GM18858 (cell line): Measurements from ENCODE around the gene ITPK1.

Experiments
- ATAC-seq: cut with Tn5 transposase; IDR thresholded peaks from one replicate; pipeline ENCODE4 v1.9.1; 2021; ENCODE audit not compliant: unreplicated experiment

Gene ITPK1

GRCh38 chr14:92994131-92994676, 121.5 kb downstream of the ITPK1 start:
- ATAC-seq: no peak

GRCh38 chr14:92993302-92993701, 122.4 kb downstream of the ITPK1 start:
- no peak for ATAC-seq

GRCh38 chr14:92991536-92991935, 124.2 kb downstream of the ITPK1 start:
- ATAC-seq: no peak

- ATAC-seq: no peak
These were observed 125.0 kb downstream of the ITPK1 start for GRCh38 chr14:92990456-92991430.

DNA sequence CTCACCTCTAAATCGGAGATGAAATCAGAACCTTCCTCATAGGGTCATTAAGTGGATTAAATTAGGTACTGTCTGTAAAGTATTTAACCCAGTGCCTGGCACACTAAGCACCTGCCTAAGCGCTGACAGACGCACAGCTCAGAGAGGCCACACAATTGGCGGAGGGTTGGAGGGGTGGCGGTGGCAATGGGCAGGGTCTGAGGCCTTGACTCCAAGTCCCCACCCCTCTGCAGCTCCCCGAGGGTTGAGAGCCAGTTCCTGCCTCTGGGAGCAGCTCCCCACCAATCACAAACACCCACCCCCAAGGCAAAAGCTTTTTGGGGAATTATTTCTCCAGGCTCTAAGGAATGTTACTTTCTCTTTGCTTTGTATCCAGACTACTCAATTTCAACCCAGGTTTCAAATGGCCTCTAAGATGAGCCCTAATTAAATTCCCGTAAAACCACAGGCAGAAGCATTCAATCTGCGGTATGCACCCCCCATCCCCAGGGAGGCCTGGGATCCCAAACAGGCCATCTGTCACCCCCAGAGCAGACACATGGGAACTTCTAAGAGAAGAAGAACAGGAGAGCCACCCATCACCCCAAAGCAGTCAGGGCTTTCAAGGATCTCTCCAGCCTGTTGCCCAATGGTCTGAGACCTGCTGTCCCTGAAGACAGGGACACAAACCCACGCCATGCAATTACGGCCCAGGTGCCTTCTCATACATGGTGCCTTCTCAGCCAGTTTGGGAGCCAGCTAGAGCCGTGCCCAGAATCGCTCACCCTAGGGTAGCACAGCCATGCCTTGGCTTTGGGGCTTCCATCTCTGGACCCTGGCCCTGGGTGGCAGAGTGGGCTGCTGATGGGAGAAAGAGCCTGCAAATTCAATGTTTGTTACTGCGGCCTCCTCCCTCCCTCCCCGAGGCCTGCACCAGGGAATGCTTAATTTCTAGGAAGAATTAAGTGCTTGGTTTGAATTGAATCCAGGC, 126.7 kb downstream of the ITPK1 start:
- ATAC-seq: no peak

DNA sequence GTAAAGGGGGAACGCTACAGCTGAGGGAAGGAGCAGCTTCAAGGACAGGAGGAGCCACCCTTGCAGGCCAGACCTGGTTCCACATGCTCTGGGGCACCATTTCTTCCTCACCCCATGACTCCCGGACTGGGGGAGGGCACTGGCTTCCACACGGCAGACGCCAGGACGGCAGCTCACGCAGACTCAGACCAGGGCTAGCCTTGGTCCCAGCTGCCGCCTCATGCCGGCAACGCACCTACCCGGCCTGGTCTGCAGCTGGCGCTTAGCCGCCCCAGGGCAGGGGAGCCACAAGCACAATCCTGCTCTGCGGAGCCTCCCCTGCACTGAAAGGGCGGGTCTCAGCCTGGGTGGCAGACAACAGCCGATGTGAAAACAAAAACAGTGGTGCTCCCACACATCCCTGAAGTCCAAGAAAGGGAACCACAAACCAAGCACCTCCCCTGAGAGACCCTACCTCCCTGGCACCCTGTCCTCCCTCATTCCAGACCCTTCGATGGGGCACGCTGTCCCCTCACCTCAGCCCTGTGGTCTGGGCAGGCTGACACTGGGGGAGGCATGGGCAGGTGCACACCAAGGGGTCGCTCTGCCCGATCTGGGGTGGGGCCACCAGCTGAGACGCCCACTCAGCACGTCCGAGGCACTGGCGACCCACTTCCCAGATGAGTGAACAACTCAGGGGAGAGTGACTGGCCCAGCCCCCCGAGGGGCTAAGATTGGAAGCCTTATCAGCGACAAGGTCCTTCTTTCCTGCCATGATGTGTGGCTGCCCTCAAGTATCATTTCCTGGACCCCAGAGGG, 127.8 kb downstream of the ITPK1 start:
- ATAC-seq: no peak

- no peak for ATAC-seq
These were observed 128.6 kb downstream of the ITPK1 start for GRCh38 chr14:92987148-92987570.

DNA sequence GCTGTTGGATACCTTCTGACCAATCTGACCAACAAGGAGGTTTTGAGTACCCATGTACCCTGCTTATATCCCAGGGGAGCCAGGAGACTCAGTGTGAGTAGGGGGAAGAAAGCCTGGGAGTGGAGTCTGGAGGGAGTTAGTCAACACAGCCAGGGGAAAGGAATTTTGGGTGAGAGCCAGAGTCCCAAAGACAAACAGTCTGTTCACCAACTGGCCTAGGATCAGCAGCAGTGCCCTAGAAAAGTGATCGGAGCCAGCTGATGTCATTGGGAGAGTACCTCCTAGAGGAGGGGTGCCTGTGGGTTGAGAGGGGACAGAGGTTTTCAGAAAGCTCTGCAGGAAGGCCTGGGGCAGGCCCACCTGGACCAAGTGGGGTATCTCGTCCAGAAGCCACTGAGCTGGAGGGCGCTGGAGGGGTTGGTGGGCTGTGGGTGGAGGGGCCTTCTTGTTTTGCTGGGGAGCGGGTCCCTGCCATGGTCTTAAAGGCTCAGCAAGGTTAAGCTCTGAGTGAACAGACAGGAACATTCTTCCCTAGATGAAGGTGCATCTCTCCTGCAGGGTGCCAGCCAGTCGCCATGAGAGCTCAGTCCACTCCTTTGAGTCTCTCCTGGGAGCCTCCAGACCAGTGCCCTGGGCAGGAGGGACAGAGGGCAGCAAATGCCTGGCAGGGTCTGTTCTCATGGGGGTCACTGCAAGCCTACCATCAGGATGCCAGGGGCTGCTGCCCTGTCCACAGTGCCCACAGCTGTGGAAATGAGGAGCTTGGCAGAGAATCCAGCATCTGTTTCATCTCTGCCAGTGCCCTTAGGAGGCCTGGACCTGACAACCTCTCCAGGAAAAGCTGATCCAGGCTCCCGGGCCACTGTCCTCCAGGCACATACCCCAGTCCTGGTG, 129.2 kb downstream of the ITPK1 start:
- no peak for ATAC-seq

GRCh38 chr14:92985521-92985920, 130.2 kb downstream of the ITPK1 start:
- no peak for ATAC-seq

DNA sequence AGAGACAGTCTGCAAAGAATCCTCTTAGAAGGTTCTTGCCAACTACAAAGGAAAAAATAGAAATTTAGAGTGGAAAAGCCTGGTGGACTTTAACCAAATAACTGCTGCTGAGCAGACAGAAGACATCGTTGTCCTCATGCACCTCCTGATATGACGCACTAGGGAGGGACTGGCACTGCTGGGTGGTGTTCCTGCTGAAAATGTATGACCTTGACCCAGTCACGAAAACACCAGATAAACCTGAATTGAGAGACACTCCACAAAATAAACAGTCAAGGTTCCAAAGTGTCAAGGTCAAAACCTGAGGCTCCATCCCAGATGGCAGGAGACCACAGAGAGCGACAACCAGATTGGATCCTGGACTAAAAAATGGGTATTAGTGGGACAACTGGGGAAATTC, 130.8 kb downstream of the ITPK1 start:
- no peak for ATAC-seq

DNA sequence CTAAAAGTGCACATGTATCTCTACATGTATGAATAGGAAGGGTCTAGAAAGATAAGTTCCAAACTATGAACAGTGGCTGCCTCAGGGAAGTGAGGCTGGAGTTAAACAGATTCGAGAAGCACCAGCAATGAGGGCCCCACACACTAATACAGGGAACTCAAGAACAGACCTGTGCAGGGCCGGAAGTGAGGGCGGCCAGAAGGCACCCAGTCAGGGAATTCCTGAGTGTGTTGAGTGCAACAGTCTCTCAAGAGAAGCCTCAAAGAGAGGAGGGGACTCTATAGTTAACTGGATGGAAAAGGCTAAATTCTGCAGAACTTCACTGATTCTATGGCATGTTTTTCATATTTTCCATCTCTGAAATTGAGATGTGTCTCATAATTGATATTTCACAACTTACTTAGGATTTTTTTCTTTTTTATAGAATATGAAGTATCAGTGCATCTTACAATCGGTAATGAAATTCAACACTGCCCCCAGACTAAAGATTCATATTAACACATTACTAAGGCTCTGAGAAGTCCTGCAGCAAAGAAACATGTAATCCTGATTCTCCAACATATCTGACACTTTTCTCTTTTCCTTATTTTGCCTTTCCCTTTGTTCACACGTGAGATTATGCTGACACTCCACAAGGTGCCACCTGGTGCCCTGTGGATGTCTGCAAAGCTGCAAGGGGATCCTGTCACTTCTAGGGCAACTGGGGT, 131.5 kb downstream of the ITPK1 start:
- no peak for ATAC-seq

DNA sequence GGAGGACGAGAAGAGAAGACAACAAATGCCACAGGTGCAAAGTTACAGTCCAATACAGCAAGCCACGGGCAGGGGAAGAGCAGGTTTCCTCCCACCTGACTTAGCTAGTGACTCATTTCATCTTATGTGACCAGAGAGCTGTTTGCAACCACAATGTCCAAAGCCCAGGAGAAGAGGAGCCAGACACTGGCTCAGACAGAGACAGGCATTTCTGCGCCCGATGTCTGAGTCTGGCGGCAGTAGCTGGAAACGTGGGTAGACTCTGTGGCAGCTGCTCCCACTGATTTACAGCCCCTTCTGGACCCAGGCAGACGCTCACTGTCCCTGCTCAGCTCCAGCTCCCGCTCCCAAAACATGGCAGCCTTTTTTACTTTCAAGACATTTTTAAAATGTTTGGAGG, 132.8 kb downstream of the ITPK1 start:
- ATAC-seq: no peak

DNA sequence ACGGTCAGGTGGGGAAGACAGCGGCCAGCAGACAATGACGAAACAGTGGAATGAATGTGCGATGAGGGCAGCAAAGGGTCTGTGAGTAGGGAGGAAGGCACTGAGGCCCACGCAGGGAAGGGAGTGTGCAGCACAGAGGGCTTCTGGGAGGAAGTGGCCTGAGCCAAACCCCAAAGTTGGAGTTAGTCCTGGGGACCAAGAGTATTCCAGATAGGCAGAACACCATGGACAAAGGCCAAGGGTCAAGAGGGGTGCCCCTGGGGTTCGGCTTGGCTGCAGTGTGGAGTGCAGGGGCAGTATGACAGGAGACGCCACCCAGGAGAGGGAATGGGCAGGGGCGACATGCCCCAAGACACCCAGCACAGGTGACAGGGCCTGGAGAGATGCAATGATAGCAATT, 134.0 kb downstream of the ITPK1 start:
- no peak for ATAC-seq

GRCh38 chr14:92980866-92981265, 134.9 kb downstream of the ITPK1 start:
- ATAC-seq: no peak

DNA sequence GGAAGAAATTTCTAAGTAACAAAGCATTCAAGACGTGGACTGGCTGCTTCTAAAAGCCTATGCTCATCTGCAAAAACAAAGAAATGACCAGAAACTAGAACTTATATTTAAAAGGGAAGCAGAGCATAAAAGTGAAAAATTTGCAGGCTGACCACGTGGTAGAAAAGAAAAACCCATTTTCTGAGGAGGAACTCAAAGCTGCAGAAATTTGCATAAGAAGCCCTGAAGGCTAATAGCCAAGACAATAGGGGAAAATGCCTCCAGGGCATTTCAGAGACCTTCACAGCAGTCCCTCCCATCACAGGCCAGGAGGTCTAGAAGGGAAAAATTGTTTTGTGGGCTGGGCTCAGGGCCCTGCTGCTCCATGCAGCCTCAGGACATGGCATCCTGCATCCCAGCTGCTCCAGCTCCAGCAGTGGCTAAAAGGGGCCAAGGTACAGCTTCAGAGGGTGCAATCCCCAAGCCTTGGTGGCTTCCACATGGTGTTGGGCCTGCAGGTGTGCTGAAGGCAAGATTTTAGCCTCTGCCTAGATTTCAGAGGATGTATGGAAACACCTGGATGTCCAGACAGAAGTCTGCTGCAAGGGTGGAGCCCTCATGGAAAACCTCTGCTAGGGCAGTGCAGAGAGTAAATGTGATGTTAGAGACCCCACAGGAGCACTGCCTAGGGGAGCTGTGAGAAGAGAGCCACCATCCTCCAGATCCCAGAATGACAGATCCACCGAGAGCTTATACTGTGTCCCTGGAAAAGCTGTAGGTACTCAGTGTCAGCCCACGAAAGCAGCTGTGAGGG, 137.3 kb downstream of the ITPK1 start:
- no peak for ATAC-seq

DNA sequence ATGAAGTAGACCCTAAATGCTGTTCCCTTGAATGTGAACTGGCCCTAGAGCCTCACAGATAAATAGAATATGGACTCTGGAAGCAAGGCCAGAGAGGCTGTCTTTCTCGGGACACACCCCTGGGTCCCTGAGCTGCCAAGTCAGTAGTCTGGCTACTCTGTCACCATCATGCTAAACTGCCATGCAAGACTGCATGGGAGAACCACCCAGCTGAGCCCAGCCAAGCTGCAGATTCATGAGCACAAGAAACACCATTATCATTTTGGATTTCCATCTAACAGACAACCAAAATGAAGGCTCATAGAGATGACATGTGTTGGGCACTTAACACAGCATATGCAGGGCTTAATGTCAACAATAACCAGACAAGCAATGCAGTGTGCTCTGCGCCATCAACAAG, 139.5 kb downstream of the ITPK1 start:
- no peak for ATAC-seq

DNA sequence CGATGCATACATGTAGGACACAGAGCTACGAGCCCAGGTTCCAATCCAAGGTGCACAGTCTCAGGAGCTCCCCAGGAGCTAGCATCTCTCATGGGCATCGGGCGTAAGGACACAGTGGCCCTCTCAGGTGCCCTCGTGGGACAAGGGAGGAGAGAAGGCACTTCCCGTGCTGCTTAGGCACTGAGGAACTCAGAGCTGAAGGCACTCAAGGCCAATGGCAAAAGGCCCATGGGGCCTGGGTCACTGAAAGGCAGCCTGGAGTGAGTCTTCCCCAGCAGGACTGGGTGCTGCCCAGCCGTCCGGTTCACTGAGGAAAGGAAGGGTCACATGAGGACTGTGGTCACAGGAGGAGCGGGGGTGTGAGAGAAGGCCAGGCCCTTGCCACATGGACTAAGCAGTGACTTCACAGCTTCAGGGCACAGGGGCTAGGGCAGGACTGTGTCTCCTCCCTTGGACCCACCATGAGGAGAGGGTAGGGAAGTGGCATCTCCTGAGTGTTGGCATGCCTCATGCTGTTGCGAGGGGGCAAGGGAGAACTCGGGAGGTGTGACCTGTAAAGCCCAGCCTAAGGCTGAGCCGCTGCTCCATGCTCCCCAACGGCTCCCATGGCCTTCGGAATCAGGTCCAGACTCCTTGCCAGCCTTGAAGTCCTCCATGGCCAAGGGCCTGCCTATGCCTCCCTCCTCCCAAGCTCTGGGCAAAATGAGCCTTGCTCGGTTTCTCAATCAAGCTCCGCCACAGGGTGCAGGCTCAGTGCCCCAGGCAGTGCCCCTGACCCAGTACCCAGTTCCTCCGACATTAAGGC, 141.0 kb downstream of the ITPK1 start:
- no peak for ATAC-seq
